Tibial nerve (tissue), 4 donors: ENCODE results near the gene CEP295NL. TPM values are rescaled to one million over a fixed set of nuclear protein-coding genes. Genes with fewer than 3 reads are reported as not detected.

Source experiments
- DNase-seq, 2 donors: peaks; one replicate each; pipeline ENCODE4 v3.0.0-alpha.2; 2019; ENCODE audit warnings: low spot score in 2 of 2
- H3K27ac ChIP-seq, 4 donors: fragments of 200-600 bp; sonication (generic) in 3 of 4; one replicate each; pipeline ENCODE4 v1.5.1; 2017 to 2019; ENCODE audit warnings: mild to moderate bottlenecking in 1 of 4
- H3K27me3 ChIP-seq, 2 donors: fragments of 200-600 bp; sonication (generic) in 1 of 2; one replicate each; pipeline versions ENCODE4 v1.5.1 to v1.6.0; 2017 to 2019
- H3K36me3 ChIP-seq, 3 donors: fragments of 200-600 bp; sonication (generic); one replicate each; pipeline ENCODE4 v1.5.1; 2018 to 2019
- H3K4me1 ChIP-seq, 4 donors: fragments of 200-600 bp; sonication (generic) in 3 of 4; one replicate each; pipeline ENCODE4 v1.5.1; 2017 to 2019
- H3K4me3 ChIP-seq, 4 donors: fragments of 200-600 bp; sonication (generic) in 3 of 4; one replicate each; pipeline ENCODE4 v1.5.1; 2017 to 2019; ENCODE audit warnings: mild to moderate bottlenecking in 1 of 4, moderate library complexity in 1 of 4
- H3K9me3 ChIP-seq, 4 donors: fragments of 200-600 bp; sonication (generic) in 3 of 4; one replicate each; pipeline ENCODE4 v1.5.1; 2017 to 2019
- EP300 ChIP-seq, 2 donors: sonication (generic); formaldehyde crosslinking; IDR thresholded peaks; one replicate each; pipeline ENCODE4 v1.6.1; 2017; ENCODE audit warnings: antibody characterized with exemption in 2 of 2, mild to moderate bottlenecking in 1 of 2
- POLR2A ChIP-seq, 2 donors: fragments of 450-650 bp; IDR thresholded peaks; one replicate each; pipeline ENCODE4 v1.6.1; 2017; ENCODE audit warnings: antibody characterized with exemption in 2 of 2, mild to moderate bottlenecking in 2 of 2, moderate library complexity in 2 of 2
- WGBS, 2 donors: methylation state at CpG; one replicate each; pipeline ENCODE4 v1.1.5; 2018; 5-methylcytosine and 5-hydroxymethylcytosine counted together
- total RNA-seq, 4 donors: library from RNA; depleted of rRNA; stranded (reverse); fragments of >200 nt; gene quantifications; one replicate each; pipeline ENCODE4 v1.1.0, GENCODE V29; 2016
- TF ChIP-seq, protein P1 (sequence below), 5 experiments: fragments of 200-600 bp in 3 of 5; fragments of 450-650 bp in 2 of 5; sonication (generic) in 3 of 5; IDR thresholded peaks; one replicate each; pipeline ENCODE4 v1.5.1; 2016 to 2019; ENCODE audit warnings: antibody characterized with exemption in 5 of 5, mild to moderate bottlenecking in 3 of 5, moderate library complexity in 2 of 5

Gene CEP295NL
- total RNA-seq, 4 donors from 2014 or later = 6.5 to 35.1 (median 9.9) TPM

DNA sequence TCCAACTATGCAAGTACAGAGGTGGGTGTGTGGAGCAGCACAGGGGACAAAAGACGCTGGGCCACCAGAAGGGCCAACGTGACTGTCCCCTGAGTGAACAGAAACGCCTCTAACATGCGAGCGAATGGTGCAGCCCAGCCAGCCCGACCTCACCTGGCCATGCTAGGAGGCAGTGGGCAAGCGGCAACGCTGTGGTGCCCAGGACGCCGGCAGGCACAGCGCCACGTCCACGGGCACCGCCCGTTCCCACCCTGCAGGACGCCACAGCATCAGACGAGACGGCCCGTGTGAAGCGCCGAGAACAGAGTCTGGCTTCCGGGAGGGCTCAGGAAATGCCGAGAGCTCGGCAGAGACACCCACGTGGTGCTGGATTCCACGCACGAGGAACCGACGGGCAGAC, 2.2 kb downstream of the CEP295NL start:
- DNase-seq = no peak
- H3K27me3 ChIP-seq = no peaks in the 10 kb centered on the region
- H3K4me1 ChIP-seq = peaks cover 0 to 100% (median 64%) of the 10 kb centered on the region in 4 donors
- no peak overlapping the region for H3K4me3 ChIP-seq
- peak overlapping the region in 3 of 4 donors; percentile 53 to 92 (median 90) for H3K27ac ChIP-seq
- WGBS, 2 donors = 75 to 82% methylated on average over 27 to 29 of the region's 29 CpGs
- peaks cover 0 to 15% (median 0%) of the 10 kb centered on the region in 3 donors for H3K36me3 ChIP-seq
- TF ChIP-seq, protein P1, sequence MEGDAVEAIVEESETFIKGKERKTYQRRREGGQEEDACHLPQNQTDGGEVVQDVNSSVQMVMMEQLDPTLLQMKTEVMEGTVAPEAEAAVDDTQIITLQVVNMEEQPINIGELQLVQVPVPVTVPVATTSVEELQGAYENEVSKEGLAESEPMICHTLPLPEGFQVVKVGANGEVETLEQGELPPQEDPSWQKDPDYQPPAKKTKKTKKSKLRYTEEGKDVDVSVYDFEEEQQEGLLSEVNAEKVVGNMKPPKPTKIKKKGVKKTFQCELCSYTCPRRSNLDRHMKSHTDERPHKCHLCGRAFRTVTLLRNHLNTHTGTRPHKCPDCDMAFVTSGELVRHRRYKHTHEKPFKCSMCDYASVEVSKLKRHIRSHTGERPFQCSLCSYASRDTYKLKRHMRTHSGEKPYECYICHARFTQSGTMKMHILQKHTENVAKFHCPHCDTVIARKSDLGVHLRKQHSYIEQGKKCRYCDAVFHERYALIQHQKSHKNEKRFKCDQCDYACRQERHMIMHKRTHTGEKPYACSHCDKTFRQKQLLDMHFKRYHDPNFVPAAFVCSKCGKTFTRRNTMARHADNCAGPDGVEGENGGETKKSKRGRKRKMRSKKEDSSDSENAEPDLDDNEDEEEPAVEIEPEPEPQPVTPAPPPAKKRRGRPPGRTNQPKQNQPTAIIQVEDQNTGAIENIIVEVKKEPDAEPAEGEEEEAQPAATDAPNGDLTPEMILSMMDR (IDR thresholded peaks at IDR 0.05) = no peak
- no peak for TF ChIP-seq POLR2A (IDR thresholded peaks at IDR 0.05)
- TF ChIP-seq EP300 (IDR thresholded peaks at IDR 0.05) = no peak
- no peaks in the 10 kb centered on the region for H3K9me3 ChIP-seq

DNA sequence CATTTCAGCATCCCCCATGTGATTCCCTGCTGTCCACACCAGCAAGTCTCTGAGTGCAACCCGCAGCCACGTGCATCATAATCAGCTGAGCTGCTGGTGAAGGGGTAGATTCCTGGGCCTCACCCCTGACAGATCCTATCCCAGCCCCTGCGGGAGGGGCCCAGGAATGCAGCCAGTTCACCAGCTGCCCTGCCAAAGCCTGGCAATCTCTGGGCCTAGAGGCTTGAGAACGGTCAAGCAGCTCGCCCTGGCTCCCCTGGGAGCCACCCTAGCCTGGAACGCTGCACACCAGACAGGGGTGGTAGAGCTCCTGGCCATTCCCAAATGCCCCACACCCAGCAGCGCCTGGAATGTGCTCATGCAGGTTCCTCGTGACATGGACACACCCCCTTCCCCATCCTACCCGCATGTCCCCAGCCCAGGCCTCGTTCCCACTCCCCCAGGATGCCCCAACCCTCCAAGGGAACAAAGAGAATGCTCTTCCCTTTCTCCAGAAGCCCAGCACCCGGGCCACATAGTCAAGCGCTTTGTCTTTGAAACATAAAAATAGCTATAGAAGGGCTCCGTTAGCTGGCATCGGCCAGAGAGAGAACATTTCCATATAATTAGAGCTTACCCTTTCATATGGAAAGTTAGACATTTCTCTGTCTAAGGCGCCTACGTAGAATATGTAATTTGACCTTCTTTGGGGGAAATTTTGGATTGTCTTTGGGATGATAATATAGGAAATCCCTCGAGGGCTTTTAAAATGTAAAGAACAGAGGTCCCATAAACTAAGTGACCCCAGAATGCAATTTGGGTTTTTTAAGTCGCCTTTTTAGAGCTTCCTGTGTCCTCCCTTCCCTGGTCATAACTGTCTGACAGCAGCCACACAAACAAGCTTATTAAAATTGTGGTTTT, 3.4 kb downstream of the CEP295NL start:
- peaks cover 0 to 15% (median 0%) of the 10 kb centered on the region in 3 donors for H3K36me3 ChIP-seq
- peak; percentile 56 to 71 for TF ChIP-seq EP300 (IDR thresholded peaks at IDR 0.05)
- TF ChIP-seq POLR2A (IDR thresholded peaks at IDR 0.05) = no peak
- no peak for DNase-seq
- peak overlapping the region; percentile 41 to 92 (median 72) for H3K27ac ChIP-seq
- no peaks in the 10 kb centered on the region for H3K9me3 ChIP-seq
- 34 to 35% methylated on average over 14 to 16 of the region's 18 CpGs for WGBS, 2 donors
- H3K4me3 ChIP-seq = no peak overlapping the region
- peaks cover 3 to 100% (median 68%) of the 10 kb centered on the region in 4 donors for H3K4me1 ChIP-seq
- H3K27me3 ChIP-seq = no peaks in the 10 kb centered on the region

DNA sequence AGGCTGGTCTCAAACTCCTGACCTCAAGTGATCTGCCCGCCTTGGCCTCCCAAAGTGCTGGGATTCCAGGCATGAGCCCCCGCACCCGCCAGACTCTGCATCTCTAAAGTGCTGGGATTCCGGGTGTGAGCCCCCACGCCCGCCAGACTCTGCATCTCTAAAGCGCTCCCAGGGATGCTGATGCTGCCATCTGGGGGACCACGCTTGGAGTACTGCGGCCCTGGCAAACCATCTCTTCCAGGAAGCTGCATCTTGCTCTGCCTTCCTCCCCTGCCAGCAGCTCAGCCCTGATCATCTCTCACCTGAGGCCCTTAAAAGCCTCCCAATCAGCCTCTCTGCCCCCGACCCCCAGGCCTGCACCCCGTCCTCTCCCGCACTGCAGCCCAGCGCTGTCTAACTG, 4.1 kb downstream of the CEP295NL start:
- Histone ChIP-seq H3K27me3 (no peaks in the 10 kb centered on the region), H3K36me3 (peaks cover 0 to 15% (median 0%) of the 10 kb centered on the region in 3 donors), H3K27ac (peak overlapping the region; percentile 41 to 92 (median 66)), H3K9me3 (no peaks in the 10 kb centered on the region), H3K4me1 (peaks cover 3 to 100% (median 72%) of the 10 kb centered on the region in 4 donors), H3K4me3 (no peak overlapping the region)
- DNase-seq = no peak
- WGBS, 2 donors = 75 to 78% methylated on average over 13 of the region's 13 CpGs
- TF ChIP-seq EP300 (IDR thresholded peaks at IDR 0.05) = no peak
- TF ChIP-seq POLR2A (IDR thresholded peaks at IDR 0.05) = no peak
- TF ChIP-seq, protein P1 (IDR thresholded peaks at IDR 0.05) = no peak

DNA sequence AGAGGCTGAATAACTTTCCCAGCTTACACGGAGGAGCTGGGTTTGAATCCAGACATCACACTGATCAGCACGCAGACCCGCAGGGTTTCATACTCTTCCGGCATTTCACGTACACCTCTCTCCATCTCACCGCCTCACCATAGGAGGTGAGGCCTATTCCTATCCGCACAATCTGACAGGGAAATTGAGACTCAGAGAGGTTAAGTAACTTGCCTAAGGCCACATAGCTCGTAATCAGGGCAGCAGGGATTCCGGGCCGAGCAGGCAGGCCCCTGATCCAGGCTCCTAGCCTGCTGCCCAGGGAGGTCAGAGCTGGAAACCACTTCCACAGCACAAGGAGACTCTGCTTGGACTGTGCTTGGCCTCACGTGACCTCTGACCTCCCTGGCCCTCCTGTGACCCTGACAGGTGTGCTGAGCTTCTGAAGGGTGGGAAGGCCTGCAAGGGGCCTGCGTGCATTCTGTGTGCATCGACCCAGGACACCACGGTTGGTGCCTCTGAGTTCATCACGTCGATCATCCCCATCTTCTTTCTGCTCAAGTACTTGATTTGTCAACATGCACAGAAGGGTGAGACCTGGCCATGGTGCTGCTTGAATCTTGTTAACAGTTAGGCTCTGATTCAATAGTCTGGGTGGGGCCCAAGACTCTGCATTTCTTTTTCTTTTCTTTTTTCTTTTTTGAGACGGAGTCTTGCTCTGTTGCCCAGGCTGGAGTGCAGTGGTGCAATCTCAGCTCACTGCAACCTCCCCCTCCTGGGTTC, 4.7 kb downstream of the CEP295NL start:
- DNase-seq = no peak
- H3K27ac ChIP-seq = peak overlapping the region in 3 of 4 donors; percentile 43 to 92 (median 90)
- WGBS, 2 donors = 68 to 69% methylated on average over 17 of the region's 17 CpGs
- peaks cover 3 to 100% (median 73%) of the 10 kb centered on the region in 4 donors for H3K4me1 ChIP-seq
- no peaks in the 10 kb centered on the region for H3K27me3 ChIP-seq
- no peak for TF ChIP-seq EP300 (IDR thresholded peaks at IDR 0.05)
- H3K36me3 ChIP-seq = peaks cover 0 to 15% (median 0%) of the 10 kb centered on the region in 3 donors
- no peak overlapping the region for H3K4me3 ChIP-seq
- no peaks in the 10 kb centered on the region for H3K9me3 ChIP-seq

DNA sequence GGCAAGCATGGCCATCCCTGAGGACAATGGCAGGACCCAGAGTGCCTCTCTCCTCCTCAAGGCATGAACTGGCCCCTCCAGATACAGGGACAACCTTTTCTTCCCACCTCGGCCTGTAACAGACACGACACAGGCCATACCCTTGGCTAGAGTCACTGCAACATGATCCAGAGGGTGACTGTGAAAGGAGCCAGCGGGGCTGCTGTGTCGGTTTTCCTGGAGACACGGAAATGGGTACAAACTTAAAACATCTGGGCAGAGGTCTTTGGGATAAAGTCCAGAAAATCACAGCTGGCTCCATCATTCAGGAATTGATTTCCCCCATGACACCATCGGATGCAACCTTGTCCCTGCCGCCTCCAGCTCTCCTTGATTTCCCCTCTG, 5.3 kb downstream of the CEP295NL start:
- DNase-seq = no peak
- no peaks in the 10 kb centered on the region for H3K9me3 ChIP-seq
- H3K27me3 ChIP-seq = no peaks in the 10 kb centered on the region
- no peak overlapping the region for H3K4me3 ChIP-seq
- peak overlapping the region; percentile 73 to 92 (median 83) for H3K27ac ChIP-seq
- TF ChIP-seq POLR2A (IDR thresholded peaks at IDR 0.05) = no peak
- H3K36me3 ChIP-seq = peaks cover 0 to 15% (median 0%) of the 10 kb centered on the region in 3 donors
- WGBS, 2 donors = 60 to 71% methylated on average over 7 of the region's 7 CpGs
- peaks cover 3 to 100% (median 72%) of the 10 kb centered on the region in 4 donors for H3K4me1 ChIP-seq

DNA sequence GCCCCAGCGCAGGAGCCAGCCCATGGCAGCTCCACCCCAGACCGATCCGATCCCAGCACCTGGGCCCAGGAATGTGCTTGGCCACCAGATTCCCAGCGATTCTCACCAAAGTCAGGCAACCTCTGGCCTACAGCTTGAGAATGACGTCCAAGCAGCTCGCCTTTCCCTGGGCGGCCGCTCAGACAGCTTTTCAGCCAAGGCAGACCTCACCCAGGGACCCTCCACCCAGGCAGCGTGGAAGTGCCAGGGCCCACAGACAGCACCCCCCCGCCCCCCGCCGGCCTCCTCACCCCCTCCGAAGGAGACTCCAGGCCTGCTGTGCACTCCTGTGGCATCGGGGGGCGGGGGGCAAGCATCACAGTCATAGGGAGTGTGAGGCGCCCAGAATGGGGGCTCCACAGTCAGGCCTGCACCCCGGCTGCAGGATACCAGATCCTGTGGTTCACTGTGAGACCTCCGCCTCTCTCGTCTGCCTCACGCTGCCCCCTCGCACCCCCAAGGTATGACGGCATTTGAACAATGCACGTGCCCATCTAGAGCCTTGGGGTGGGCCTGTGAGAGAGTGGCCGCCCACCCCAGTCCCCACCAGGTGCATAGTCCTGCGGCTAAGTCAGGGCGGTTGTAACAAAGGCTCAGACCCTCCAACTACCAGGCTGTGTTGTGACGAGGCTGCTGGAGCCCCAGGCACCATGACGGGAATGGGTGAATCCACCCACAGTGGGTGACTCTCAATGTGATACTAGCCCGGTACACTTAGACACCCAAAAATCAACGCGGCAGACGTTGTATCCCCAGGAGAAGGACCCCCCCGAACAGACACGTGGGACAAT, 6.0 kb downstream of the CEP295NL start:
- H3K27me3 ChIP-seq = no peaks in the 10 kb centered on the region
- H3K4me3 ChIP-seq = peak overlapping the region in 2 of 4 donors; percentile 8 to 22
- H3K9me3 ChIP-seq = no peaks in the 10 kb centered on the region
- peak in 1 of 2 donors; percentile 3 for TF ChIP-seq EP300 (IDR thresholded peaks at IDR 0.05)
- TF ChIP-seq POLR2A (IDR thresholded peaks at IDR 0.05) = no peak
- TF ChIP-seq, protein P1 (IDR thresholded peaks at IDR 0.05) = peak in 1 of 5 experiments; percentile 10
- peak overlapping the region; percentile 73 to 92 (median 83) for H3K27ac ChIP-seq
- H3K4me1 ChIP-seq = peaks cover 3 to 100% (median 74%) of the 10 kb centered on the region in 4 donors
- peaks cover 0 to 15% (median 0%) of the 10 kb centered on the region in 3 donors for H3K36me3 ChIP-seq
- 56 to 68% methylated on average over 34 of the region's 34 CpGs for WGBS, 2 donors
- no peak for DNase-seq
